ENCODE results near the gene GATD1. TPM values are rescaled to one million over a fixed set of nuclear protein-coding genes. Genes with fewer than 3 reads are reported as not detected.

GATD1 gene
- total RNA-seq, 4 donors from 2014 or later: 3.5 to 10.6 (median 9.4) TPM

DNA sequence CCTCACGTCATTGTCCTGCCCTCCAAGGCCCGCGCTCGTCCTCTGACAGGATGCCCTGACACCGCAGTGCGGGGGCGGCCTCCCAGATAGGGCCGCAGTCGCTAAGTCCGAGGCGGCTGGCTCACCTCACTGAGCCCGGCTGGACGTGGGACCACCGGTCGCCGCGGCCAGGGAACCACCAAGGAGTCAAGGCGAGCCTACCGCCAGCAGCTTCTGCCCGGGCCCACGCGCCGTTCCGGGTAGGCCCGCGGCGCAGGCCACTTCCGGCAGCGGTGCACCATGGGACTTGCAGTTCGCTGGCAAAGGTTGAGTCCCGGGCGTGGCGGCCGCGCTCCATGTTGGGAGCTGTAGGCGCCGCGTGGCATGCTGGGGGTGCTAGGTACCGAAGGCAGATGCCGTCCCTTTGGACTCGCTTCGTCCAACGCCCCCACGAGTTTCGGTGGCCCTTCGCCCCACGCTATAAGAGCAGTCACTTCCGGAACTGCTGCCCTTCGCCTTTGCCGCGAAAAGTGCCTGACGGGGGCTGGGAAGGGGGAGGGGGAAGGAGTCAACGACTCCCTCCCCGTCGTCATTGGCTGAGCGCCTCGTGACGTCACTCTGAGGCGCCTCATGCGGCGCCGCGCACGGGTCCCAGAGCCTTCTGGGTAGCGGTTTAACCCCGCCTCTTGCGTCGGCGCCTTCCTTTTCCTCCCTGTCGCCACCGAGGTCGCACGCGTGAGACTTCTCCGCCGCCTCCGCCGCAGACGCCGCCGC is 32.2 kb upstream of the GATD1 start, which contains the start of gene RPLP2:
RPLP2 (plus strand) TSS at position 681 of the 753 bp plus-strand sequence. CDS start 268 bp downstream, outside the sequence.
- TF ChIP-seq, protein P1, sequence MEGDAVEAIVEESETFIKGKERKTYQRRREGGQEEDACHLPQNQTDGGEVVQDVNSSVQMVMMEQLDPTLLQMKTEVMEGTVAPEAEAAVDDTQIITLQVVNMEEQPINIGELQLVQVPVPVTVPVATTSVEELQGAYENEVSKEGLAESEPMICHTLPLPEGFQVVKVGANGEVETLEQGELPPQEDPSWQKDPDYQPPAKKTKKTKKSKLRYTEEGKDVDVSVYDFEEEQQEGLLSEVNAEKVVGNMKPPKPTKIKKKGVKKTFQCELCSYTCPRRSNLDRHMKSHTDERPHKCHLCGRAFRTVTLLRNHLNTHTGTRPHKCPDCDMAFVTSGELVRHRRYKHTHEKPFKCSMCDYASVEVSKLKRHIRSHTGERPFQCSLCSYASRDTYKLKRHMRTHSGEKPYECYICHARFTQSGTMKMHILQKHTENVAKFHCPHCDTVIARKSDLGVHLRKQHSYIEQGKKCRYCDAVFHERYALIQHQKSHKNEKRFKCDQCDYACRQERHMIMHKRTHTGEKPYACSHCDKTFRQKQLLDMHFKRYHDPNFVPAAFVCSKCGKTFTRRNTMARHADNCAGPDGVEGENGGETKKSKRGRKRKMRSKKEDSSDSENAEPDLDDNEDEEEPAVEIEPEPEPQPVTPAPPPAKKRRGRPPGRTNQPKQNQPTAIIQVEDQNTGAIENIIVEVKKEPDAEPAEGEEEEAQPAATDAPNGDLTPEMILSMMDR (IDR thresholded peaks at IDR 0.05 in 4 of 5, conservative IDR thresholded peaks at IDR 0.05 in 1 of 5): peak in 1 of 5 experiments; percentile 10
- TF ChIP-seq POLR2A (IDR thresholded peaks at IDR 0.05): peak; percentile 90 to 95
- intact Hi-C loops (cut with DNase I; ENCODE audit: low total_unique reads): loop anchor here (1.0 to 5.0 kb wide), 2 partner anchors 10 to 242 kb away; no protein-coding TSS in a partner anchor
- Histone ChIP-seq H3K27me3 (no peaks in the 10 kb centered on the region), H3K36me3 (peaks cover 0 to 27% of the 10 kb centered on the region in 2 donors), H3K4me1 (peaks cover 38 to 41% of the 10 kb centered on the region in 2 donors), H3K4me3 (peak within 1 kb of the TSS; percentile 66 to 97 (median 78)), H3K27ac (peak within 1 kb of the TSS; percentile 97 to 100 (median 100)), H3K9me3 (no peaks in the 10 kb centered on the region)
- peak; percentile 97 to 98 for DNase-seq
- in situ Hi-C loops (cut with MboI; ENCODE audit: low sequenced_read_pairs in 4 of 4): no loop called here
- ATAC-seq: peak; percentile 83 to 85

DNA sequence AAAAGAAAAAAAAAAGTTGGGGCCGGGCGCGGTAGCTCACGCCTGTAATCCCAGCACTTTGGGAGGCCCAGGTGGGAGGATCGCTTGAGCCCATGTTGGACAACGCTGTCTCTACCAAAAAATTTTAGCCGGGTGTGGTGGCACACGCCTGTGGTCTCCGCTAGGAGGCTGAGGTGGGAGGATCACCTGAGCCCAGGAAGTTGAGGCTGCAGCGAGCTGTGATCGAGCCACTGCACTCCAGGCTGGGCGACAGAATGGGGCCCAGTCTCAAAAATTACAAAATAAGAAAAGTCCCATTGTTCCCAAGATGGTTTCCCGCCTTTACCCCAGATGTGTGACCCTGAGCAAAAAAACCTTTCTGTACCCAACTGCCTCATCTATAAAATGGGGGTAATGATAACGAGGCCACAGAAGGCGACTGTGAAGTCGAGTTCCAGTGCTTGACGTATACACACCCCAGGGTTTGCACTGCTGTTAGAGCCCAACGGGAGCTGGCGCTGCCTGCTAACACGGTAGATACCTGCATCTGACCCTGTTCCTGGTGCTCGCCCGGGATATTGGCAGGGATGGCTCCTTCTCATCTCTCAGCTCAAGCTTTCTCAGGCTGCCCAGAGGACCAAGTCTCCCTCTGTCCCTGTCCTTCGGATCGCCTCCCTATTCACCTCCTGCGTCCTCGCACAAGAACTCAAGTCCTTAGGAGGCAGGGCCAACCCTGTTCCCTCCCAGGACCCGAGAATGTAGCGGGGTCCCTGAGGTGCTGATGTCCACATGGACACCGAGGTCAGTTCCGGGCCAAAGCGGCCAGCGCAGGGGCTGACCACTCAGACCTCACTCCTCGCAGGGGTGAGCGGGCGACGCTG is 31.4 kb upstream of the GATD1 start:
- in situ Hi-C loops (cut with MboI; ENCODE audit: low sequenced_read_pairs in 4 of 4) (no loop called here), intact Hi-C loops (cut with DNase I; ENCODE audit: low total_unique reads) (loop anchor here (1.0 to 5.0 kb wide), 2 partner anchors 11 to 241 kb away; no protein-coding TSS in a partner anchor)
- Histone ChIP-seq H3K9me3 (no peaks in the 10 kb centered on the region), H3K36me3 (peaks cover 0 to 25% of the 10 kb centered on the region in 2 donors), H3K4me3 (peak overlapping the region; percentile 66 to 97 (median 78)), H3K27me3 (no peaks in the 10 kb centered on the region), H3K27ac (peak overlapping the region; percentile 97 to 100 (median 100)), H3K4me1 (peaks cover 46 to 49% of the 10 kb centered on the region in 2 donors)
- TF ChIP-seq, protein P1 (IDR thresholded peaks at IDR 0.05 in 4 of 5, conservative IDR thresholded peaks at IDR 0.05 in 1 of 5): no peak
- TF ChIP-seq POLR2A (IDR thresholded peaks at IDR 0.05): no peak
- DNase-seq: peak; percentile 83 to 86
- ATAC-seq: peak in 1 of 2 donors; percentile 71

DNA sequence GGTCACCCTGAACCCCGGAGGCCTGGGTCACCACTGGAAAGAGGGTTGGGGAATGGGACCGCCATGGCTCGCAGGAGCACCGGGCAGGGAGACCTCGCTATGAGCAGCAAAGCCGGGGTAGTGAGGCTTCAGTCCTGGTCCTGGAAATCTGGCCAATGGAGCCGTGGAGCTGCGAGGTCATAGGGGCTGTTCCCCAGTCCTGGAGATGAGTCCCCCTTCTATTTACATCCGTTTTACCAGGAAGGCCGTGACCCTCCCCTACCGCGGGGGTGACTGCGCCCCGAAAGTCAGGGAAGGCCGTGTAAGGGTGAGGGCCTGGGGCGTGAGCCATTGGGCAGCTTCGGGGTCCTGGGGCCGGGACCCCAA is 27.3 kb upstream of the GATD1 start:
- peak overlapping the region; percentile 82 to 87 (median 85) for H3K27ac ChIP-seq
- no peaks in the 10 kb centered on the region for H3K27me3 ChIP-seq
- no peak for TF ChIP-seq POLR2A (IDR thresholded peaks at IDR 0.05)
- TF ChIP-seq, protein P1 (IDR thresholded peaks at IDR 0.05 in 4 of 5, conservative IDR thresholded peaks at IDR 0.05 in 1 of 5): no peak
- H3K4me1 ChIP-seq: peaks cover 24 to 28% of the 10 kb centered on the region in 2 donors
- in situ Hi-C loops (cut with MboI; ENCODE audit: low sequenced_read_pairs in 4 of 4) (no loop called here), intact Hi-C loops (cut with DNase I; ENCODE audit: low total_unique reads) (no loop called here)
- DNase-seq: no peak
- H3K4me3 ChIP-seq: peak overlapping the region; percentile 51 to 70 (median 54)
- no peak for ATAC-seq
- H3K9me3 ChIP-seq: no peaks in the 10 kb centered on the region
- peaks cover 0 to 35% of the 10 kb centered on the region in 2 donors for H3K36me3 ChIP-seq

DNA sequence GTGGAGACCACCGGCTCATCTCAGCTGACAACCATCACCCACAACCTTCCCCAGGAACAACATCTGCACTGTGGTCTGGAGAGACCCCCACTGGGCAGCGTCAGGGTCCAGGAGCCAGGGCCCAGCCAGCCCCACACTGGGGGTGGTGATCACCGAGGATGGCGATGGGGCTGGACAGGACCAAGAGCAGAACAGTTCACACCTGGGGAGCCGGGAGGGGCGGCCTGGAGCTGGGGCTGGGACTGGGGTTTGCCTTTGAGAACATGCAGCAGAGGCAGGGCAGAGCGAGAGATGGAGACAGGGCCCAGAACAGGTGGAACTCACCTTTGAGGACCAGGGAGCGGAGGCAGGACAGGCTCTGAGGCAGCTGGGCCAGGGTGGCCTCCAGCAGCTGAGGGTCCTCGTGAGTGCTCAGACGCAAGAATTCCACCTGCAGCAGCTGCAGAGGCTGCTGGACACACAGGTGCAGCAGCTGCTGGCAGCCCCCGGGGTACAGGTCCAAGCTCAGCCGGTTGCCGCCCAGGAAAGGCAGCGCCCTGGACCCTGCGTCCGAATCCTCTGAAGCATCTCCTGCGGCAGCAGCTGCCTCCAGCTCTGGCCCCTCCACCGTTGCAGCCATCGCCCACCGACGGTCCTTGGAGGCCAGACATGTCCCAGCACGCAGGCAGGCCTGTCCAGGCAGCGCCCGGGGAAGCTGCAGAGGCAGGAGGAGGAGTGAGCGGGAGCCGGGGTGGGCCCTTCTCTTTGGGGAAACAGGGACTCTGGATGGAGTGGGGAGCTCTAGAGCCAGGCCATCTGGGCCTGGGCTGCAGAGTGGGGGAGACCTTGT is 26.7 kb upstream of the GATD1 start:
- peaks cover 24 to 28% of the 10 kb centered on the region in 2 donors for H3K4me1 ChIP-seq
- H3K36me3 ChIP-seq: peaks cover 0 to 41% of the 10 kb centered on the region in 2 donors
- no peak overlapping the region for H3K27ac ChIP-seq
- no peaks in the 10 kb centered on the region for H3K9me3 ChIP-seq
- ATAC-seq (no peak), DNase-seq (no peak)
- TF ChIP-seq POLR2A (IDR thresholded peaks at IDR 0.05): no peak
- TF ChIP-seq, protein P1 (IDR thresholded peaks at IDR 0.05 in 4 of 5, conservative IDR thresholded peaks at IDR 0.05 in 1 of 5): no peak
- intact Hi-C loops (cut with DNase I; ENCODE audit: low total_unique reads): no loop called here
- in situ Hi-C loops (cut with MboI; ENCODE audit: low sequenced_read_pairs in 4 of 4): no loop called here
- H3K4me3 ChIP-seq: peak overlapping the region in 3 of 4 donors; percentile 54 to 70 (median 54)
- H3K27me3 ChIP-seq: no peaks in the 10 kb centered on the region
